ENCODE data around the gene AUNIP.
"Not testable (repeated sequence)": the region's sequence is repeated elsewhere in the genome, so short reads cannot be mapped to it uniquely, and the experiment has no call there.

The AUNIP gene

GRCh38 chr1:25863486-25864262 is 4.4 kb upstream of the AUNIP start:
- no peak for DNase-seq

- no peak for DNase-seq
Observed at GRCh38 chr1:25862785-25863485, 3.7 kb upstream of the AUNIP start.

- DNase-seq: no peak
Observed at GRCh38 chr1:25861316-25862286, 2.3 kb upstream of the AUNIP start.

- DNase-seq: no peak
Observed at GRCh38 chr1:25858494-25858893, 763 bp downstream of the AUNIP start.

GRCh38 chr1:25856856-25857255 is 2.4 kb downstream of the AUNIP start:
- DNase-seq: no peak

GRCh38 chr1:25854554-25854953 is 4.7 kb downstream of the AUNIP start:
- no peak for DNase-seq

- no peak for DNase-seq
Observed at GRCh38 chr1:25848531-25848930, 10.7 kb downstream of the AUNIP start.

GRCh38 chr1:25847929-25848328 is 11.3 kb downstream of the AUNIP start:
- no peak for DNase-seq

GRCh38 chr1:25845664-25846063 is 13.6 kb downstream of the AUNIP start:
- no peak for DNase-seq

GRCh38 chr1:25844536-25845337 is 14.5 kb downstream of the AUNIP start:
- DNase-seq: no peak

GRCh38 chr1:25843483-25843882 is 15.8 kb downstream of the AUNIP start:
- DNase-seq: no peak

GRCh38 chr1:25839808-25840207 is 19.4 kb downstream of the AUNIP start:
- DNase-seq: not testable (repeated sequence)

GRCh38 chr1:25837262-25837875 is 21.9 kb downstream of the AUNIP start:
- DNase-seq: no peak

- DNase-seq: no peak
Observed at GRCh38 chr1:25836695-25837094, 22.6 kb downstream of the AUNIP start.

- no peak for DNase-seq
Observed at GRCh38 chr1:25834894-25835293, 24.4 kb downstream of the AUNIP start.

GRCh38 chr1:25833158-25833557 is 26.1 kb downstream of the AUNIP start:
- no peak for DNase-seq

- DNase-seq: no peak
Observed at GRCh38 chr1:25832336-25833037, 26.8 kb downstream of the AUNIP start.

- no peak for DNase-seq
Observed at GRCh38 chr1:25831569-25832196, 27.6 kb downstream of the AUNIP start.

- no peak for DNase-seq
Observed at GRCh38 chr1:25829046-25829445, 30.2 kb downstream of the AUNIP start.

- DNase-seq: no peak
Observed at GRCh38 chr1:25828491-25828890, 30.8 kb downstream of the AUNIP start.

- no peak for DNase-seq
Observed at GRCh38 chr1:25826571-25826970, 32.7 kb downstream of the AUNIP start.
